ENCODE results near the gene DLEC1. TPM values are rescaled to one million over a fixed set of nuclear protein-coding genes. Genes with fewer than 3 reads are reported as not detected.

The DLEC1 gene
- total and polyA plus RNA-seq, 2 of the 4 experiments (the other 2 are of a cell fraction) = 0.03 TPM; not detected in 1

DNA sequence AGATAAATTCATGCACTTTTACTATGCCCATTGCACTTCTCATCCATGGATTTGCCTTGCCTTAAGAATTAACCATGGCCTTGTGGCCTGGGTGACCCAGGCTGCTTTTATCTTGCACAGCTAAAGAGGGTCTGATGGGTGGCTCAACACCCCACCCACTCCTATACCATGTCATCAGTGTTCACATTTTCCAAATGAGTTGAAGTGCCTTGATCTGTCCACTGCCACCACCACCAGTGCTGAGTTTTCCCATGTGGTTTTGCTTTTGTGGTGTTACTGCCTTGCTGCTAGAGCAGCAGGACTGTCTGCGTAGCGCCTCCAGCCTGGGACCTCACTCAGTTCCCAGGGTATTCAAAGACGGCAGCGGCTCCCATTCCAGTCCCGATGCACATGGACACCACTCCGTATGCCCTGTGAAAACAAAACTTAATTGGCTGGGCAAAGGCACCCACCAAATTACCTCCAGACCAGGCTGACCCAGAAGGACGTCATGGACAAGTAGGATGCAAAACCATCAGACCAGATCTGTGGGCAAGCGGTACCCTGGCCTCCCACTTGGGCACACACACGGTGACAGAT, 83.8 kb downstream of the DLEC1 start:
- no peak overlapping the region for H2BK15ac ChIP-seq (ENCODE audit: low read depth, low read length)
- H2BK5ac ChIP-seq (ENCODE audit: low read depth, low read length, poor library complexity, severe bottlenecking) = no peak overlapping the region
- ATAC-seq (ENCODE audit: low read depth) = no peak
- no peak overlapping the region for H3K27ac ChIP-seq (ENCODE audit: insufficient read depth, low read length)
- H3K4ac ChIP-seq (ENCODE audit: low read depth, low read length) = no peak overlapping the region
- TF ChIP-seq RFX5 (IDR thresholded peaks at IDR 0.05; ENCODE audit: low read depth, low read length) (no peak), MAFK (IDR thresholded peaks at IDR 0.05; ENCODE audit: low read depth, low read length) (no peak), MXI1 (IDR thresholded peaks at IDR 0.05; ENCODE audit: borderline replicate concordance, low read depth, low read length) (no peak), FOS (IDR thresholded peaks at IDR 0.05; ENCODE audit: low read depth, low read length) (no peak), CEBPB (IDR thresholded peaks at IDR 0.05; ENCODE audit: low read depth, low read length) (no peak), RCOR1 (IDR thresholded peaks at IDR 0.05; ENCODE audit: insufficient replicate concordance, low read length) (no peak), CHD1 (IDR thresholded peaks at IDR 0.05; ENCODE audit: low read depth, low read length) (no peak), SMC3 (IDR thresholded peaks at IDR 0.05; ENCODE audit: low read depth, low read length) (no peak), MAZ (IDR thresholded peaks at IDR 0.05; ENCODE audit: borderline replicate concordance, low read depth, low read length) (no peak), NFE2L2 (IDR thresholded peaks at IDR 0.05; ENCODE audit: low read depth, low read length) (no peak), RAD21 (IDR thresholded peaks at IDR 0.05; ENCODE audit: low read length) (no peak)
- TF ChIP-seq, protein P1, sequence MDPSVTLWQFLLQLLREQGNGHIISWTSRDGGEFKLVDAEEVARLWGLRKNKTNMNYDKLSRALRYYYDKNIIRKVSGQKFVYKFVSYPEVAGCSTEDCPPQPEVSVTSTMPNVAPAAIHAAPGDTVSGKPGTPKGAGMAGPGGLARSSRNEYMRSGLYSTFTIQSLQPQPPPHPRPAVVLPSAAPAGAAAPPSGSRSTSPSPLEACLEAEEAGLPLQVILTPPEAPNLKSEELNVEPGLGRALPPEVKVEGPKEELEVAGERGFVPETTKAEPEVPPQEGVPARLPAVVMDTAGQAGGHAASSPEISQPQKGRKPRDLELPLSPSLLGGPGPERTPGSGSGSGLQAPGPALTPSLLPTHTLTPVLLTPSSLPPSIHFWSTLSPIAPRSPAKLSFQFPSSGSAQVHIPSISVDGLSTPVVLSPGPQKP (IDR thresholded peaks at IDR 0.05; ENCODE audit: borderline replicate concordance, low read depth, low read length) = no peak
- TF ChIP-seq, protein P2, sequence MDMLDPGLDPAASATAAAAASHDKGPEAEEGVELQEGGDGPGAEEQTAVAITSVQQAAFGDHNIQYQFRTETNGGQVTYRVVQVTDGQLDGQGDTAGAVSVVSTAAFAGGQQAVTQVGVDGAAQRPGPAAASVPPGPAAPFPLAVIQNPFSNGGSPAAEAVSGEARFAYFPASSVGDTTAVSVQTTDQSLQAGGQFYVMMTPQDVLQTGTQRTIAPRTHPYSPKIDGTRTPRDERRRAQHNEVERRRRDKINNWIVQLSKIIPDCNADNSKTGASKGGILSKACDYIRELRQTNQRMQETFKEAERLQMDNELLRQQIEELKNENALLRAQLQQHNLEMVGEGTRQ (IDR thresholded peaks at IDR 0.05; ENCODE audit: low read depth, low read length) = no peak
- H2AK5ac ChIP-seq (ENCODE audit: low read depth, low read length) = no peak overlapping the region
- H3K23ac ChIP-seq (ENCODE audit: low read depth, low read length) = no peak overlapping the region
- no peak overlapping the region for H2AFZ ChIP-seq (replicated peaks; ENCODE audit: low read length, poor library complexity)
- no peaks in the 10 kb centered on the region for H3K27me3 ChIP-seq (ENCODE audit: control insufficient read depth, insufficient read depth, low read length)
- POLR2A ChIA-PET (ENCODE audit: unreplicated experiment) = no interaction called here
- no peak overlapping the region for H3K18ac ChIP-seq (ENCODE audit: low read depth, low read length)
- no peak overlapping the region for H4K5ac ChIP-seq (ENCODE audit: low read depth, low read length)
- intact Hi-C loops (cut with micrococcal nuclease) (no loop called here), in situ Hi-C loops (cut with MboI; ENCODE audit: low sequenced_read_pairs) (loop anchor here (10.0 kb wide), 1 partner anchor 222 kb away; the partner anchor contains the start of gene XYLB), dilution Hi-C loops (cut with HindIII; ENCODE audit: low sequenced_read_pairs, unreplicated experiment) (no loop called here)
- no peak overlapping the region for H2AK9ac ChIP-seq (replicated peaks; ENCODE audit: low read depth, low read length, poor library complexity)
- H3K4me3 ChIP-seq (ENCODE audit: insufficient read depth, low read depth, low read length) = no peak overlapping the region
- H2BK20ac ChIP-seq (ENCODE audit: low read depth, low read length) = no peak overlapping the region
- no peak overlapping the region for H3K14ac ChIP-seq (replicated peaks; ENCODE audit: low read depth, low read length)
- H3K79me1 ChIP-seq (ENCODE audit: low read depth in 1 of 2, low read length in 2 of 2) = no peaks in the 10 kb centered on the region
- H3K4me1 ChIP-seq (ENCODE audit: control insufficient read depth, insufficient read depth, low read length) = no peaks in the 10 kb centered on the region
- H3K9me3 ChIP-seq (ENCODE audit: control insufficient read depth, insufficient read depth, low read length) = no peaks in the 10 kb centered on the region
- 92% methylated on average over 6 of the region's 9 CpGs; no CpG with 5 or more reads in 1 of the 2 experiments for WGBS, 2 experiments (ENCODE audit: extremely low coverage in 2 of 2, insufficient read length in 1 of 2)
- no peak overlapping the region for H3K9ac ChIP-seq (ENCODE audit: low read depth, low read length)
- DNase-seq = no peak
- no TSS peak for BruUV-seq (replicated peaks)
- H3K4me2 ChIP-seq (ENCODE audit: low read depth, low read length) = no peak overlapping the region
- peaks cover 48% of the 10 kb centered on the region for H3K36me3 ChIP-seq (ENCODE audit: control insufficient read depth, insufficient read depth, low read length)
- no peak overlapping the region for H4K91ac ChIP-seq (ENCODE audit: insufficient read depth, low read depth, low read length)
- no peak overlapping the region for H4K8ac ChIP-seq (ENCODE audit: low read depth in 2 of 2, low read length in 2 of 2)
- H4K20me1 ChIP-seq (ENCODE audit: insufficient read depth, low read length) = no peaks in the 10 kb centered on the region
- H2BK120ac ChIP-seq (ENCODE audit: low read depth, low read length) = no peak overlapping the region
- 0 out of 2 replicates have a peak, but pooled peaks cover 6% of the 10 kb centered on the region for H3K9me1 ChIP-seq (ENCODE audit: insufficient read depth, low read length)
- CTCF ChIA-PET = no interaction called here
- H3K56ac ChIP-seq (ENCODE audit: extremely low read depth, insufficient read depth, low read length) = no peak overlapping the region
